OCI-LY7 (cell line): Measurements from ENCODE around the gene TPGS1. TPM values are rescaled to one million over a fixed set of nuclear protein-coding genes. Genes with fewer than 3 reads are reported as not detected.

ENCODE experiments used
- BruUV-seq: library from RNA; stranded (reverse); fragments of 400-500 nt; replicated peaks from 2 replicates; lab custom pipeline; 2021; lab: Mats Ljungman, UMichigan
- CTCF ChIA-PET: fragments of 300-600 bp; sonication (Branson Sonifier 250); formaldehyde crosslinking; loops from one replicate; lab custom pipeline; 2022; ENCODE audit warnings: antibody characterized with exemption; ENCODE audit not compliant: unreplicated experiment; lab: Charles Lee
- POLR2A ChIA-PET: fragments of 300-600 bp; sonication (Branson Sonifier 250); formaldehyde crosslinking; loops from one replicate; lab custom pipeline; 2022; ENCODE audit warnings: antibody characterized with exemption; lab: Charles Lee
- DNase-seq: peaks from one replicate; pipeline ENCODE4 v3.0.0-alpha.2; 2015; ENCODE audit warnings: low spot score
- H2AFZ ChIP-seq: fragments of 200-600 bp; sonication (generic), shearing (Covaris generic); 2 replicates; pipeline ENCODE4 v1.6.1; 2014; ENCODE audit warnings: mild to moderate bottlenecking, antibody characterized with exemption, low read length, moderate library complexity
- H3K27ac ChIP-seq: fragments of 200-600 bp; sonication (generic); 2 replicates; pipeline ENCODE4 v1.5.1; 2014; ENCODE audit warnings: mixed run types, low read depth, mild to moderate bottlenecking, moderate library complexity, low read length, inconsistent platforms; ENCODE audit not compliant: poor library complexity, severe bottlenecking
- H3K36me3 ChIP-seq: fragments of 200-600 bp; sonication (generic); 2 replicates; pipeline ENCODE4 v1.6.1; 2014; ENCODE audit warnings: mild to moderate bottlenecking, antibody characterized with exemption, low read length, moderate library complexity, mixed read lengths; ENCODE audit not compliant: insufficient read depth
- H3K4me1 ChIP-seq: fragments of 200-600 bp; sonication (generic); 2 replicates; pipeline ENCODE4 v1.5.1; 2014; ENCODE audit warnings: mild to moderate bottlenecking, low read length; ENCODE audit not compliant: insufficient read depth, poor library complexity, severe bottlenecking
- H3K4me2 ChIP-seq: fragments of 200-600 bp; sonication (generic); 2 replicates; pipeline ENCODE4 v1.6.1; 2014; ENCODE audit warnings: mild to moderate bottlenecking, low read length
- H3K4me3 ChIP-seq: fragments of 200-600 bp; sonication (generic); 2 replicates; pipeline ENCODE4 v1.5.1; 2014; ENCODE audit warnings: mild to moderate bottlenecking, low read depth, low read length; ENCODE audit not compliant: poor library complexity, severe bottlenecking
- H3K79me2 ChIP-seq: fragments of 200-600 bp; sonication (generic); 2 replicates; pipeline ENCODE4 v1.6.1; 2016; ENCODE audit warnings: low read depth, mild to moderate bottlenecking, low read length, moderate library complexity, mixed read lengths; ENCODE audit not compliant: insufficient read depth
- H3K9me2 ChIP-seq: fragments of 200-600 bp; sonication (generic); 2 replicates; pipeline ENCODE4 v1.6.1; 2016; ENCODE audit warnings: mild to moderate bottlenecking, low read length, mixed read lengths; ENCODE audit not compliant: insufficient read depth
- H3K9me3 ChIP-seq: fragments of 200-600 bp; sonication (generic); 2 replicates; pipeline ENCODE4 v1.6.1; 2014; ENCODE audit warnings: mild to moderate bottlenecking, mixed run types, low read length, mixed read lengths
- H4K20me1 ChIP-seq: fragments of 200-600 bp; sonication (generic); 2 replicates; pipeline ENCODE4 v1.6.1; 2014; ENCODE audit warnings: mild to moderate bottlenecking, antibody characterized with exemption, low read length, moderate library complexity, mixed read lengths; ENCODE audit not compliant: insufficient read depth
- EZH2phosphoT487 ChIP-seq: fragments of 200-600 bp; sonication (generic); IDR thresholded peaks from 2 replicates; pipeline ENCODE4 v1.6.1; 2018; ENCODE audit warnings: low read depth, borderline replicate concordance, mild to moderate bottlenecking, mixed run types, antibody characterized with exemption, low read length, moderate library complexity, mixed read lengths
- intact Hi-C: fragments of 100-400 bp; cut with micrococcal nuclease; formaldehyde crosslinking; loops from one replicate; pipeline ENCODE4 v1.10.0; 2022; ENCODE audit not compliant: unreplicated experiment
- total RNA-seq, 2 experiments: library from RNA; depleted of rRNA in 1 of 2; stranded (reverse); fragments of >200 nt in 1 of 2; shearing (Covaris generic) in 1 of 2; gene quantifications; 2 replicates each; pipeline ENCODE4 v1.2.3, GENCODE V29; 2014 to 2022
- TF ChIP-seq, protein P1 (sequence below): fragments of 200-600 bp; sonication (generic); conservative IDR thresholded peaks from 2 replicates; pipeline ENCODE4 v1.5.1; 2014; ENCODE audit warnings: mild to moderate bottlenecking, antibody characterized with exemption, low read length, moderate library complexity, mixed read lengths

Gene TPGS1
- total RNA-seq, 2 experiments from 2014 or later: 24.4 to 25.6 TPM

DNA sequence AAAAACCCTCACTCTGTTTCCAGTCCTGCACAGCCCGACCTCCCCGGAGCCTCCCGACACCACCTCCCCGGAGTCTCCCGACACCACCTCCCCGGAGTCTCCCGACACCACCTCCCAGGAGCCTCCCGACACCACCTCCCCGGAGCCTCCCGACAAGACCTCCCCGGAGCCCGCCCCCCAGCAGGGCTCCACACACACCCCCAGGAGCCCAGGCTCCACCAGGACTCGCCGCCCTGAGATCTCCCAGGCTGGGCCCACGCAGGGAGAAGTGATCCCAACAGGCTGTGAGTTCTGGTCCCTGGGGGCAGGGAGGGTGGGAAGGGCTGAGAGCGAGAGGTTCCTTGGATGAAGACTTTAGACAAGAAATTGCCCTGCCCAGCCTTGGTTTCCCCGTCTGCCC, 5.7 kb upstream of the TPGS1 start:
- H3K27ac ChIP-seq: no peak overlapping the region
- TF ChIP-seq EZH2phosphoT487: no peak
- TF ChIP-seq, protein P1, sequence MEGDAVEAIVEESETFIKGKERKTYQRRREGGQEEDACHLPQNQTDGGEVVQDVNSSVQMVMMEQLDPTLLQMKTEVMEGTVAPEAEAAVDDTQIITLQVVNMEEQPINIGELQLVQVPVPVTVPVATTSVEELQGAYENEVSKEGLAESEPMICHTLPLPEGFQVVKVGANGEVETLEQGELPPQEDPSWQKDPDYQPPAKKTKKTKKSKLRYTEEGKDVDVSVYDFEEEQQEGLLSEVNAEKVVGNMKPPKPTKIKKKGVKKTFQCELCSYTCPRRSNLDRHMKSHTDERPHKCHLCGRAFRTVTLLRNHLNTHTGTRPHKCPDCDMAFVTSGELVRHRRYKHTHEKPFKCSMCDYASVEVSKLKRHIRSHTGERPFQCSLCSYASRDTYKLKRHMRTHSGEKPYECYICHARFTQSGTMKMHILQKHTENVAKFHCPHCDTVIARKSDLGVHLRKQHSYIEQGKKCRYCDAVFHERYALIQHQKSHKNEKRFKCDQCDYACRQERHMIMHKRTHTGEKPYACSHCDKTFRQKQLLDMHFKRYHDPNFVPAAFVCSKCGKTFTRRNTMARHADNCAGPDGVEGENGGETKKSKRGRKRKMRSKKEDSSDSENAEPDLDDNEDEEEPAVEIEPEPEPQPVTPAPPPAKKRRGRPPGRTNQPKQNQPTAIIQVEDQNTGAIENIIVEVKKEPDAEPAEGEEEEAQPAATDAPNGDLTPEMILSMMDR: no peak
- no peaks in the 10 kb centered on the region for H4K20me1 ChIP-seq
- intact Hi-C loops: no loop called here
- no peak overlapping the region for H2AFZ ChIP-seq
- no peaks in the 10 kb centered on the region for H3K36me3 ChIP-seq
- H3K4me3 ChIP-seq: no peak overlapping the region
- ChIA-PET CTCF (no interaction called here), POLR2A (no interaction called here)
- no peaks in the 10 kb centered on the region for H3K9me3 ChIP-seq
- peaks cover 12% of the 10 kb centered on the region for H3K4me1 ChIP-seq
- H3K9me2 ChIP-seq: no peaks in the 10 kb centered on the region
- H3K79me2 ChIP-seq: no peaks in the 10 kb centered on the region
- BruUV-seq: no TSS peak
- DNase-seq: no peak
- no peak overlapping the region for H3K4me2 ChIP-seq

DNA sequence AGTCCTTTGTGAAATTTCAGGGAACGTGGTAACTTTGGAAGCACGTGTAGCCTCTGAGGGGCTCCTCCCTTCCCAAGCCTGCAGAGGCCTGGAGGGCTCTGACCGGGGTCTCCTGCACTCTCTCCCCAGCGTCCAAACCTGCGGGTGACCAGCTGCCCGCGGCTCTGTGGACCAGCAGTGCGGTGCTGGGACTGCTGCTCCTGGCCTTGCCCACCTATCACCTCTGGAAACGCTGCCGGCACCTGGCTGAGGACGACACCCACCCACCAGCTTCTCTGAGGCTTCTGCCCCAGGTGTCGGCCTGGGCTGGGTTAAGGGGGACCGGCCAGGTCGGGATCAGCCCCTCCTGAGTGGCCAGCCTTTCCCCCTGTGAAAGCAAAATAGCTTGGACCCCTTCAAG, 2.7 kb upstream of the TPGS1 start:
- peaks cover 6% of the 10 kb centered on the region; the same call in 1 of the 2 replicates for H3K79me2 ChIP-seq
- no peaks in the 10 kb centered on the region for H4K20me1 ChIP-seq
- no peak for DNase-seq
- POLR2A ChIA-PET: no interaction called here
- no peak overlapping the region for H3K4me3 ChIP-seq
- no peaks in the 10 kb centered on the region; the same call in 1 of the 2 replicates for H3K36me3 ChIP-seq
- H3K9me3 ChIP-seq: no peaks in the 10 kb centered on the region
- no TSS peak for BruUV-seq
- H3K9me2 ChIP-seq: no peaks in the 10 kb centered on the region
- intact Hi-C loops: no loop called here
- H3K4me2 ChIP-seq: no peak overlapping the region
- CTCF ChIA-PET: interaction anchor here (0.5 kb wide), 1 partner anchor 26 kb away, joined by 8 read pairs; no protein-coding TSS in a partner anchor
- TF ChIP-seq, protein P1: no peak
- no peak for TF ChIP-seq EZH2phosphoT487
- H3K27ac ChIP-seq: no peak overlapping the region
- H3K4me1 ChIP-seq: peaks cover 21% of the 10 kb centered on the region
- no peak overlapping the region for H2AFZ ChIP-seq
